Measurements from ENCODE around the gene TCP11L1.

- TF ChIP-seq EZH2phosphoT487 (IDR thresholded peaks at IDR 0.05; ENCODE audit: insufficient read depth, low read depth) (no peak), EZH2 (IDR thresholded peaks at IDR 0.05; ENCODE audit: insufficient read depth, poor library complexity, severe bottlenecking) (no peak)
These were observed 22.7 kb upstream of the TCP11L1 start for GRCh38 chr11:33016654-33017053.
